ENCODE measurements around the gene RNF14. TPM values are rescaled to one million over a fixed set of nuclear protein-coding genes. Genes with fewer than 3 reads are reported as not detected.

The RNF14 gene
- total RNA-seq, 1 donor from 2014 or later, result 60.8 TPM

DNA sequence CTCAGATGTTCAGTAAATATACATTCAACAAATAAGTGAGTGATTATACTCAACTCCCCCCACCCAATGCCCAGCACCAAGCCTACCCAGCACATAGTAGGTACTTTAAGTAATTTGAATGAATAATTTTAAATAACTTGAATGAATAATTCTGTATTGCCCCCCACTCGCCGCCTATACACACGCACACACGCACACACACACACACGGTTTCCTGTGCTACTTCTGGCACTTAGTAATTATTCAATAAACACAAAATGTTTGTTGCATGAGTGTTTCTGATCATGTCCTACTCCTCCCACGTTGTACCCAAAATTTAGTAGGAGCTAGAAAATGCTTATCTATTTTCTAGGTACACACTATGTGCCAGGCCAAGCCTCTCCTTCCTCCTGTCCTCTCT lies 27.1 kb upstream of the RNF14 start:
- peak overlapping the region; percentile 78 for H3K27ac Mint-ChIP-seq (ENCODE audit: unreplicated experiment)
- no peaks in the 10 kb centered on the region for H3K27me3 Mint-ChIP-seq (ENCODE audit: unreplicated experiment)
- DNase-seq, result no peak
- peaks cover 1% of the 10 kb centered on the region for H3K9me3 Mint-ChIP-seq (ENCODE audit: unreplicated experiment)
- peak overlapping the region; percentile 27 for H3K4me3 Mint-ChIP-seq (ENCODE audit: unreplicated experiment)
- no peaks in the 10 kb centered on the region for H3K36me3 Mint-ChIP-seq (ENCODE audit: unreplicated experiment)
- TF ChIP-seq, protein P1, sequence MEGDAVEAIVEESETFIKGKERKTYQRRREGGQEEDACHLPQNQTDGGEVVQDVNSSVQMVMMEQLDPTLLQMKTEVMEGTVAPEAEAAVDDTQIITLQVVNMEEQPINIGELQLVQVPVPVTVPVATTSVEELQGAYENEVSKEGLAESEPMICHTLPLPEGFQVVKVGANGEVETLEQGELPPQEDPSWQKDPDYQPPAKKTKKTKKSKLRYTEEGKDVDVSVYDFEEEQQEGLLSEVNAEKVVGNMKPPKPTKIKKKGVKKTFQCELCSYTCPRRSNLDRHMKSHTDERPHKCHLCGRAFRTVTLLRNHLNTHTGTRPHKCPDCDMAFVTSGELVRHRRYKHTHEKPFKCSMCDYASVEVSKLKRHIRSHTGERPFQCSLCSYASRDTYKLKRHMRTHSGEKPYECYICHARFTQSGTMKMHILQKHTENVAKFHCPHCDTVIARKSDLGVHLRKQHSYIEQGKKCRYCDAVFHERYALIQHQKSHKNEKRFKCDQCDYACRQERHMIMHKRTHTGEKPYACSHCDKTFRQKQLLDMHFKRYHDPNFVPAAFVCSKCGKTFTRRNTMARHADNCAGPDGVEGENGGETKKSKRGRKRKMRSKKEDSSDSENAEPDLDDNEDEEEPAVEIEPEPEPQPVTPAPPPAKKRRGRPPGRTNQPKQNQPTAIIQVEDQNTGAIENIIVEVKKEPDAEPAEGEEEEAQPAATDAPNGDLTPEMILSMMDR (IDR thresholded peaks at IDR 0.05; ENCODE audit: partially characterized antibody, unreplicated experiment), result no peak
- peaks cover 38% of the 10 kb centered on the region for H3K4me1 Mint-ChIP-seq (ENCODE audit: low read depth, unreplicated experiment)

DNA sequence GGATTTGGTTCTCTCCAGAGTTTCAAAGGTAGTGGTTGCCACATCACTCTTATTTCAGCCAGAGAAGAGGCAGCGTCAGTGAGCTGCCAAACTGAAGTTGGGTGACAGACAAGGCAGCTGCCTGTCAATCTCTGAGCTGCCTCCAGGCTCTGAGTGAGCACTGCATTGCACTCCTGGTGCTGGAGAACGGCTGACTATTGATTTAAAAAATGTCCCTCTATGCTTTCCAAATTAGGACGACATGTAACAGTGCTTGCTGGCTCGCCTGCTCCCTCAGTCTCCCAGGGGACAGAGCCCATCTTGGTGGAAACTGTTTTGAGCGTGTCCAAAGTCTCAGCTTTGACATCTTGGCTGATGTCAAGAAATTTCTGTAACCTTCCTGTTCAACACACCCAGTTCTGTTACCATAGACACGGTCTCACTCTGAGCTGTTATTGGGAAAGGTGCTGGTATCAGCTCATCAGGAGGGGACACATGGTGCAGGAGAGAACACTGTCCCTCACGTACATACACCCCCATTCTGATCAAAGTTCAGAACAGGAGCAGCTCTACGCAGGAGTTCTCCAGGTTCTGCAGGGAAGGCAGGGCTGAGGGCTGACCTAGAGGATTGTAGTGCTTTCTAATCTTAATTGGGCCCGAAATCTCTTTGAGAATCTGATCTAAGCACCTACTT lies 26.6 kb upstream of the RNF14 start:
- Mint-ChIP-seq H3K9me3 (ENCODE audit: unreplicated experiment) (peaks cover 1% of the 10 kb centered on the region), H3K36me3 (ENCODE audit: unreplicated experiment) (no peaks in the 10 kb centered on the region), H3K4me3 (ENCODE audit: unreplicated experiment) (peak overlapping the region; percentile 51), H3K27me3 (ENCODE audit: unreplicated experiment) (no peaks in the 10 kb centered on the region), H3K27ac (ENCODE audit: unreplicated experiment) (peak overlapping the region; percentile 78), H3K4me1 (ENCODE audit: low read depth, unreplicated experiment) (peaks cover 39% of the 10 kb centered on the region)
- peak; percentile 32 for DNase-seq
- TF ChIP-seq, protein P1 (IDR thresholded peaks at IDR 0.05; ENCODE audit: partially characterized antibody, unreplicated experiment), result no peak

DNA sequence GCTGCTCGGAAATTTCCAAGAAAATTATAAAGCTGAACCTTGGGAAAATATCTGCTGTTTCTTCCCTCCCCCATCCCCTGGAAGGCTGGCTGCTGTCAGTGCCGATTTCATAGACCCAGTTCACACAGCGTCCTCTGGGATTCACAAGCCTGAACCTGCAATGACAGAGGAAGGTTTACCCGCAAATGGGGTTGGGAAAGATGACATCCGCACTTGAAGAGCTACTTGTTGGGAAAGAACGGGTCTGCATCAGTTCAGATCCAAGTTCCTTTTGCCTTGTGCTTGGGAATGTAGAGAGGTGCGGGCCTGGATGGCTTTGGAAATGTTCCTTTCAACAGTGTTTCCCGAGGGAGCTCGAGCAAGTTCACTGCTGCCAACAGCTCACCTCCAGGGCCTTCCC lies 24.8 kb upstream of the RNF14 start:
- Mint-ChIP-seq H3K9me3 (ENCODE audit: unreplicated experiment) (no peaks in the 10 kb centered on the region), H3K27ac (ENCODE audit: unreplicated experiment) (no peak overlapping the region), H3K36me3 (ENCODE audit: unreplicated experiment) (no peaks in the 10 kb centered on the region), H3K4me3 (ENCODE audit: unreplicated experiment) (no peak overlapping the region), H3K4me1 (ENCODE audit: low read depth, unreplicated experiment) (peaks cover 39% of the 10 kb centered on the region), H3K27me3 (ENCODE audit: unreplicated experiment) (no peaks in the 10 kb centered on the region)
- DNase-seq, result no peak
- TF ChIP-seq, protein P1 (IDR thresholded peaks at IDR 0.05; ENCODE audit: partially characterized antibody, unreplicated experiment), result no peak

DNA sequence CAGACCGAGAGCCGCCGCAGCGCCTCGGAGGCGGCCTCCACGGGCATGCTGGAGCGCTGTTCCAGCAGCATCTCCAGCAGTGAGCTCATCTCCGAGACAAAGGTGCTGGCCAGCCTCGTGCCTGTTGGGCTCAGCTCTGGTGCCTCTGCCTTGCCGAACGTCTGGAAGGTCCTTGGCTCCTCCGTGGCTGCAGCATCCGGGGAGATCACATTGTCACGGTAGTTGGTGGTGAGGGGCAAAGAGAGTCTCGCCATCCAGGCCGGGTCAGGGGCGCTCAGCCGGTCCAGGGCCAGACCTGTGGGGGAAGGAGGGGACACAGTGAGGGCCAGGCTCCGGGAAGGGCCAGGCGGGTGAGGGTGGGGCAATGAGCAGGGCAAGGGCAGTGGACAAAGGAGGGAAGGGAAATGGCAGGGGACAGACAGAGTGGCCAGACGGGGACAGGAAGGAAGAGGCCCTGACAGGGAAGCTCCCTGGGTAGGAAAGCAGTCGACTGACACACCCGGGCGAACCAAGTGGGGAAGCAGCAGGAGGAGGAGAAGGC lies 23.3 kb upstream of the RNF14 start:
- H3K4me1 Mint-ChIP-seq (ENCODE audit: low read depth, unreplicated experiment), result peaks cover 39% of the 10 kb centered on the region
- TF ChIP-seq, protein P1 (IDR thresholded peaks at IDR 0.05; ENCODE audit: partially characterized antibody, unreplicated experiment), result no peak
- no peaks in the 10 kb centered on the region for H3K27me3 Mint-ChIP-seq (ENCODE audit: unreplicated experiment)
- H3K27ac Mint-ChIP-seq (ENCODE audit: unreplicated experiment), result peak overlapping the region; percentile 62
- peak; percentile 26 for DNase-seq
- no peaks in the 10 kb centered on the region for H3K9me3 Mint-ChIP-seq (ENCODE audit: unreplicated experiment)
- no peaks in the 10 kb centered on the region for H3K36me3 Mint-ChIP-seq (ENCODE audit: unreplicated experiment)
- H3K4me3 Mint-ChIP-seq (ENCODE audit: unreplicated experiment), result no peak overlapping the region

DNA sequence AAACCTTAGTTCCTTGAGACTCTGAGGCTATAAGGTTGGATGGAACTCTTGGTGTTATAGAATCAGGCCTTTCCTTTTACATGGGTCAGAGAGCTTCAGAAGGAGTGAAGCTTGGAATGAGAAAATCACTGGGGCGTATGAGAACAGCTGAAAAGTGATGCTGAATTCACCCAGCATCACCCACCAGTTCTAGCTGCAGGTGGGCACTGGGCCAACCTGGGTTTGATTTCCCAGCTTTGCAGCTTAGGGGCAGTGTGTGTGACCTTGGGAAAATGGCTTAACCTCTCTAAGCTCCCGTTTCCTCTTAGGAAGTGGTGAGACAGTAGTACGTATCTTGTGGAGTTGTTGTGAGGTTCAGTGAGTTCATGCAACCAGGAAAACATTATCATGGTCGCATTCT lies 21.6 kb upstream of the RNF14 start:
- H3K27ac Mint-ChIP-seq (ENCODE audit: unreplicated experiment), result no peak overlapping the region

More for the DNA sequence above, 21.6 kb upstream of the RNF14 start:
- H3K4me3 Mint-ChIP-seq (ENCODE audit: unreplicated experiment), result no peak overlapping the region
- no peaks in the 10 kb centered on the region for H3K27me3 Mint-ChIP-seq (ENCODE audit: unreplicated experiment)
- no peaks in the 10 kb centered on the region for H3K36me3 Mint-ChIP-seq (ENCODE audit: unreplicated experiment)
- TF ChIP-seq, protein P1 (IDR thresholded peaks at IDR 0.05; ENCODE audit: partially characterized antibody, unreplicated experiment), result no peak
- peaks cover 3% of the 10 kb centered on the region for H3K9me3 Mint-ChIP-seq (ENCODE audit: unreplicated experiment)
- no peak for DNase-seq
- peaks cover 36% of the 10 kb centered on the region for H3K4me1 Mint-ChIP-seq (ENCODE audit: low read depth, unreplicated experiment)
